HG03571 (cell line): ENCODE data around the gene CACNA2D2.

Experiments used
- ATAC-seq: cut with Tn5 transposase; IDR thresholded peaks from one replicate; pipeline ENCODE4 v1.9.1; 2021; ENCODE audit not compliant: unreplicated experiment

The CACNA2D2 gene

DNA sequence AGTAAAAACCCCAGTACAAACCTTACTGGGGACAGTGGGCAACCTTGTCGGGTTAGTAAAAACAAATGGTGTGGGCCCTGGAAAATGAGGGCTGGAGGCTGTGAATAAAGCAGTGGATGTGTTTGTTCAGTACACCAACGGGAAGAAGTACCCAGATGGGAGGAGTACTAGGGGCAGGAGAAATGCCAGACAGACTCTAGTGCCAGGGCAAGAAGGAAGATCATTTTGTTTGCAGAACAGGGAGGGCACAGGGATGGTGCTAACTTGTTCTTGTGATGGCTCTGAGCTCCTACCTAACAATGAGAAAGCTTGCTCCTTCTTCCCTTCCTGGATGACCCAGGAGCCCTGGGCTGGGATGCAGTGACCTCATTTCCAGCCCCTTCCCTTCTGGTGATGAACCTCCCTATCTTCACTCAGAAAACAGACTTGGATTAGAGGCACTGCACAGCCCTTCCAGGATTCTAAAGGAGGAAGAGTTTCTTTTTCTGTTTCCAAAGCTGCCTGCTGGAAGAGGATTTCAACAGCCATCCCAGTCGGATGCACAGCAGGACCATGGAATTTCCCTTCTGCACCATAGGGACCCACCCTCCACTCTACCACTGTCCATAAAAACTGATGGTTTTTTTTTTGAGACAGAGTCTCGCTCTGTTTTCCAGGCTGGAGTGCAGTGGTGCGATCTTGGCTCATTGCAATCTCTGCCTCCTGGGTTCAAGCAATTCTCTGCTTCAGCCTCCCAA is 168.9 kb downstream of the CACNA2D2 start:
- ATAC-seq, result no peak

DNA sequence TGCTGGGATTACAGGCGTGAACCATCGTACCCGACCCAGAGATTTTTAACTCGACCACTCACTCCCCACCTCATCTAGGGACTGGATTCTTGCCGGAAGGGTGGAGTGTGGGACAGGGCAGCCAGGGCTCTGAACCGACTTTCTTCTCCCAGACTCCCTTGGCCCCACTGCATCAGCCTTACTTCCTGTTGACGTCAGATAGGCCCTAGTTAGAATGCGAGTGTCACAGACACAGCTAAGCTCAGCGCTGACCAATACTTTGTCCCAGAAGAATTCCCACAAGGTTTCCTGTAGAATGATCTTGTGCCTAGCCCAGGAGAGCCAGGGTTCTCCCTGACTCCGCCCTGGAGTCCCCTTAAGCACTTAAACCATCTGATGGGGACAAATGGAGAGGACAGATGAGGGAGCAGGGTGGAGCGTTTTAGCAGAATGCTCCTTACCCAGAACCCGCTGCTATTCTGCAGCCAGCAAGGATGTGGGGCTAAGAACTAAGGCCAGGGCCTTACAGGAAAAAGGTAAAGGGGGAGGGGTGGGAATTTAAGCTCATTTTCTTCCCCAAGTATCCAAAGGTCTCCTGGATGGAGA is 169.6 kb downstream of the CACNA2D2 start:
- ATAC-seq, result no peak

DNA sequence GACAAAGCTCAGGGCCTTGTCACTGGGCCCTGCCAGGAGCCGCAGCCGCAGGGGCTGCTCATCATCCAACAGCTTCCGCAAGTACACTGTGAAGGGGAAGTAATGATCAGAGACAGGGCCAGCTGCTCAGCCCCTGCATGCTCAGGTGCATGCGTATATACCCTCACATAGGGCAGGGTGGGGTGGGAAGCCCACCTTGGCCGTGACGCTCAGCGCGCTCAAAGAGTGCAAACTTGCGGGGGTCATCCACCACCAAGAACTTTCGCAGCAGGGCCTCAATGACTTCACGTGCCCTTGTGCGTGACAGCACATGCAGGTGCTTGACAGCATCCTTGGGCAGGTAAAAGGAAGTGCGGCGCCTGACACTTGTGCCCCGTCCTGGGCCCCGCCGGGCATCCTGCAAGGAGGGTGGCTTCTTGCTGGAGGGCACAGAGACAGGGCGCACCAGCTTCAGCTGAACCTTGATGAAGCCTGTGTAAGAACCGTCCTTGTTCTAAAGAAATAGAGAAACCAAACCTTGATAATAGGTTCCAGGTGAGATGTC is 172.0 kb downstream of the CACNA2D2 start:
- ATAC-seq, result no peak

DNA sequence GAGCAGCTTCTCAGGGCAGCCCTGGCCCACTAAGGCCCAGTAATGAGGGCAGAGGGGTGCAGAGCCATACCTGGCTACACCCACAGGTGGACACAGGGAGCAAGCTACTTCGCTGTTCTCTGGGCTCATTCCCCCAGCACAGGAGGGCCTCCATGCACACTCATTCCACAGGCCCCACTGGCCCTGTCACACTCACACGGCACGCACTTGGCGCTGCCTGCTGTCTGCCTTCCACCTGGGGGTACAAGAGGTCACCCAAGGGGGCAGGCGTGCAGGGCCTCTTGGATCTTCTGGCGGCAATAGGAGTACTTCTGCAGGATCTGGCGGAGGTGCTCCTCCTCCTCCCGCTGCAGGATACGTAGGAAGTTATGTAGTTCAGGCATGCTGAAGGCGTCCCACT is 173.1 kb downstream of the CACNA2D2 start:
- ATAC-seq, result no peak

DNA sequence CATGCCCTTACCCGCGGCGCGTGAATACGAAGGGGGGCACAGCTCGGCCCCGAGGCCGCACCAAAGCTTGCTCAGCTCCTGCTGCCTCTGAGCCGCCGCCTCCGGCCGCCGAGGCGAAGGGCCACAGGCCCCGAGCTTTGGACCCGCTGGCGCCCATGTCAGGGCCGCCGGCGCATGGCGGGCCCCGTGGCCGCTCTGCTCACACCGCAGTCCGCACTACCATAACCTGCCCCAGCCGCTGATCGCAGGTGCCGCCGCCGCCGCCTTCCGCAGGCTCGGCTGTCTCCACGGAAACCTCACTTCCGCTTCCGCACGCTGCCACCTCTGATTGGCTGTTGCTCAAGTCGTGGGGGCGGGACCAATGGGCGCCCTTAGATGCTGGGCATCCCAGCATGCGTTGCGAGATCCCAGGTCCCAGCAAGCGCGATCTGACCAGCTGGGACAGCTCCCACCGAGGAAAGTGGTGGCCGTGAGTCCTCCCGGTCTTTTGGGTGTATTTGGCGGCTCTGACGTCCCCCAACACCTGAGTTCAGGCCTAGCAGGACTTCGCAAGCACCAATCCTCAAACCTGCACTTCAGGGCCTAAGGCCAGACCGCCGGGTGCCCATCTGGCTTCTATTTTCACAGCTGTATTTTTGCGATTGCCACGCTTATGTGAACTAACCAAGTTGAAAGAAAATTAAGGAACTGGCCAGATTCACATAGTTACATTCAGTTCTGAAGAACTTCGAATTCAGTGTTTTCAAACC is 175.3 kb downstream of the CACNA2D2 start, which contains the start of gene TUSC2:
Gene TUSC2 (minus strand): TSS at position 281 of the 749 bp plus-strand sequence. CDS start 124 bp downstream, at position 157.
- peak; percentile 68 for ATAC-seq

DNA sequence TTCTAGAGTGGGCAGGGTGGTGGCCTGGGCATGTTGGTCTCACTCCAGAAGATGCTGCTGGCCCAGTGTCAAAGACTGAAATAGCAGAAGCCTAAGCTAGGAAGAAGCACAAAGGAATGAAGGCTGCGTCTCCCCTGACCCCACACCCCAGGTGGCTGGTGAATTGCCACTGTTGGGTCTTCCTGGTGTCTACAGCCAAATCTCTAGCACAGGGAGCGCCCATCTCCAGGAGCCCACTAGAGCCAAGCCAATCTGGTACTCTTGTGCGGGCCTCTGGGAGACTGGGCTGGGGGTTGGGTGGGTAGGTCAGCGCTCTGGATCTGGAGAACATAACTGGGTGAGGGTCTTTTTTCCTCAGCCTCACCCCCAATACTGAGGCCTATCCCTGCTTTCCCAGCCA is 176.3 kb downstream of the CACNA2D2 start:
- ATAC-seq, result no peak

DNA sequence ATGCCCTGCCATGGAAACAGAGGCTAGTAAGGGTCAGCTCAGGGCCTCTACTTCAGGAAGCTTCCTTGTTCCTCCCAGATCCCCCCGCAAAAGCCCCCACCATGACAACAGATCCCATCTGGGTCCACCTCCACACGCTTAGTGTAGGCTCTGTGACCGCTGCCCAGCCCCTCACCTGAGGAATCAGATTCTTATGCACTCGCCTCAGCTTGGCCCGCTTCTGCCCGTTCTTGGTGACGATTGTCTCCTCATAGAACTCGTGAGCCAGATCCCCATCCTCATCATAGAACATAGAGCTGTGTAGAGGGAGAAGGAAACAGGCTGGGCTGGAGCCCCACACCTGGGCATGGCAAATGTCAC is 177.3 kb downstream of the CACNA2D2 start:
- no peak for ATAC-seq

DNA sequence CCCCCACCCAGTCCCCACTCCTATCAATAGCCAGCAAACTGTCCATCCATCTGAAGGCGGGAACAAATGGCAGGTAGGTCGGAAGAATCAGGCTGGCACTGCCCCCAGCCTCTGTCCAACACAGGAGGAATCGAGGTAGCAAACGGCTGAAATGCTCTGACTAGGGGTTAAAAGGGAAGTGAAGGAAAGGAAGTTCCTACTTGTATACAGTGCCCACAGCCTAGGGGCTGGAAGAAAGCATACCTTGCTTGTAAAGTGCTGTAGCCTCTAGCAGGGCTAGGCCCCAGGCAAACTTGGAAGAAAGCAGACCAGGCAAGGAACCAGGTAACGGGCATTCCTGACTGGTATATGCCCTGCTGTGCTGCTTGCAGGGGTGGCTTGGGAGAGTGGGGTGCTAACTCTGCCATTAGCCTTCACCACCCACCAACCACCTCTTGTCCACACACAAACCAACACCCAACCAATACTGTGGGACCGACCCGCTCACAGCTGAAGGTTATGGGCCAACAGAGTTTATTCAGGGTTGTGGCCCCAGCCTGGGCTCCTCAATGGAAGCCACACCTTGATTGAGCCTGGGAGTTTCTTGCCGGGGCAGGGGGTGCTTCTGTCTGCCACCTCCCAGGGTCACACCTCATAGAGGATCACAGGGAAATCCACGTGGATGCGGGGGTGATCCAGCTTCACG is 177.8 kb downstream of the CACNA2D2 start:
- ATAC-seq, result no peak

DNA sequence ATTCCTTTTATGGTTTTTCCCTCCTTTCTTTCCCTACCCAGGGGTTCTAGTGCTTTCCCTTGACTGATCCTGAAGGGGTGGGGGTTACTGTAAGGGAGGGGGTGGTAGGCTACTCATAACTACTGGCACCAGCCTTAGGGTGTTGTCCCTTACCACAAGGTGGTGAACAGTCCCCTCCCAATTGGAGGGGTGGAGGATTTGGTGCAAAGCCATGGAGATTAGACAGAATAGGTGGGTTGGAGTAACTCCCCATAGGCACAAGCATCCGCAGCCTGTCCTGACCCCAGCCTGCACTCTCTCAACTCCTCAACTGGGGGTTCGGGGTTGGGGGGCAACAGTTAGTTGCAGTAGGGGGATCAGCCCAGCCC is 178.3 kb downstream of the CACNA2D2 start:
- ATAC-seq, result no peak

DNA sequence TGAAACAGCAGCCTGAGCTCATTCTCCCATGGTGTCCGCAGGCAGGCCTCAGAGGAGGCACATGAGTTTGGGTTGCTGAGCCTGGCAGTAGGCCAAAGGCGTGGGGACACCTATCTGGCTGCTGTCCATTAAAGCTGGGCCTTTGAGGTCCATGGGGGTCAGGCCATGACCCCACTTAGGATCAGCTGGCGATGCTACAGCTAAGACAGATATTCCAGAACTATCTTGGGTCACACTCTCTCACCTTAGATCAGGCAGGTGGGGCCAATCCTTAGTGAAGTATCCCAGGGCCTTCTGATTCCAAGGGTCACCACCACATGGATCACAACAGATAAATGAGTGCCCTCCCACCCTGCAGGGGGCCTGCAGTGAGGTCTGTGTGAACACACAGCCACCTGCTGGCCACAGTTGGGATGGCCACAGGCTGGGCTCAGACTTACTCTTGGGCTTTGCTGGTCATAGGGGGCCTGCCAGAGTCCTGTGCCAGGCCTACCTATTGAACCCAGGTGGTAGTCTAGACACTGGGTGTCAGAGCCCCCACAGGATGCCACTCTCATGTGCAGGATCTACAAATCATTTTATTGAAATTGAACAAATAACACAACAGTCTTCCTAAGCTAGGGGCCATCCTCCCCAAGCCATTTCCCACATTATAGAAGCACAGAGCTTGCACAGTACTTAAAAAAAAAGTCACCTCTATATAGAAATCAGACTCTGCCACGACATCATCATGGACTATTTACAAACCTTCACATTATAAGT is 178.9 kb downstream of the CACNA2D2 start:
- ATAC-seq, result peak; percentile 23

DNA sequence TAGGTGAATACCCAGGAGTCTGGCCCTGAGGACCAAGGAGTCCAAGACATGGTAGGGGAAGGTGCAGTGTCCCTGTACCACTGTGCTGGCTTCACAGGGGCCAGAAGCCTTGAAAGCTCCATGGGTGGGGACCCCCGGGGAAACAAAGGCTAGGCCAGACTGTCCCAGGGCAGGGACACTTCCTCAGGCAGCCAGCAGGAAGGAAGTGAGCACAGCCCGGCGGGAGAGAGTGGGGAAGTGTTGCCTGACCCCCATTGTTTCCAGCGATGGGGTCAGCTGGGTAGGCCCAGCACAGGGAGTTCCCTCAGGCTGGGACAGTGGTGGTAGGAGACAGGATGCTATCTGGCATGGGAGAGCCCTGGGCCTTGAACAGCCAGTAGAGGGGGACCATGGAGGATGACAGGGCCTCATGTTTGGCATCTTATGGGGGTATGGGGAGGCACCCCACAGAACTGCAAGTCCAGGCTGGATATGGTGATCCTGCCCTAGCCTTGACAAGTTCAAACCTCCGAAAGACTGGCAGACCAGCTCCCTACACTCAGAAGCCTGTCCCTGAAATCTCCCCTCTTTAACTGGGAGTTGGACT is 179.7 kb downstream of the CACNA2D2 start:
- ATAC-seq, result no peak

DNA sequence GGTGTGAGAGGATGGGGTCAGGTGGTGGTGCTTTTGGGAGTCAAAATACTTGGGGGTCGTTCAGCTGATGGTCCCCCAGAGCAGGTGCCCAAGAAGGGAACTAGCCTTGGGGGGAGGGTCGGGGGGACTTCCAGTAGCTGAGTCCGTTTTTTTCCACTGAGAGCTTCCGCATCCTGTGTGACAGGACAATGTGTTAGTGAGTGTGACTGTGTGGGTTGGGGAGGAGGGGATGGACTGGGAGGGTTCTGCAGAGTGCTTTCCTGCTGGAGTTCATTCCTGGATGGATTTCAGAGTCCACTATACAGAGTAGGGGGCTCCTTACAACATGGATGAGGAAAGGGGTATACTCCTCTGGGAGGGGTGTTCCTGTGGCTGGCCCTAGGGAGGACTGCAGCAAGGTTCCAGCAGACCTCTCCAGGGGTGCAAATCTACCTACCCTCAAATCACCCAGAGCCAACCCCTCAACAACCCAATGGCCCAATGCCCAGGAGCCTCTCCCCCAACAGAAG is 180.3 kb downstream of the CACNA2D2 start:
- ATAC-seq, result no peak

DNA sequence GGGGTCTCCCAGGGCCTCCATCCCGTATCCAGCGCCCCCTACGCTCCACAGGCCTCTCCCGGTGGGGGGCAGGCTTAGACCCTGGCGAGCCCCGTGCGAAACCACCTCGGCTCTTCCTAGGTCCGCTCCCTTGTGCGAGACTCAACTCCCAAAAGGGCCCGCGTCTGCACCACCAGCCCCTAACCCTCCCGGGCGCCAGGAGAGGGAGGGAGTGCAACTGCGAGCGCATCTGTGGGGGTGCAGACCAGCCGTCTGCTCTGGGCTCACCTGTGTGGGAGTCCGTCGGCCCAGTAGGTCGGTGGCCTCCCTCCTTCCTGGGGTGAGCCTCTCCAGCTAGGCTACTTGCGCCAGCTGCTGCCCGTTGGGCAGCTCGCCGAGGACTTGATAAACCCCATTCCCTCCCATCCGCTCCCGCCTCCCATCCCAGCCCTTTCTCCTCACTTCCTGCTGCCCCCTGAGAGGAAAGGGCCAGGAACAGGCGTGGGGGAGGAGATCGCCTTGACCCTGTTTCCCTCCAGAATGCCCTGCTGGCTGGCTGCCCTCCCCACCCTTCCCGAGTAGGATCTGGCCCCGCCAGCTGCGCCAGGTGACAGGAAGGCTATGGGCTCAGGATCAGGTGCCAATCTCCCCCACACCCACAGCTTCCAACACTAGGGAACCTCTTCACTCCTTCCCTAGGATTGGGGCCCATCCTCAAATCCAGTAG is 180.9 kb downstream of the CACNA2D2 start, which contains the start of gene HYAL2:
Gene HYAL2 (minus strand): TSS at position 360 of the 706 bp plus-strand sequence. CDS start 2,256 bp downstream, outside the sequence.
- no peak for ATAC-seq

DNA sequence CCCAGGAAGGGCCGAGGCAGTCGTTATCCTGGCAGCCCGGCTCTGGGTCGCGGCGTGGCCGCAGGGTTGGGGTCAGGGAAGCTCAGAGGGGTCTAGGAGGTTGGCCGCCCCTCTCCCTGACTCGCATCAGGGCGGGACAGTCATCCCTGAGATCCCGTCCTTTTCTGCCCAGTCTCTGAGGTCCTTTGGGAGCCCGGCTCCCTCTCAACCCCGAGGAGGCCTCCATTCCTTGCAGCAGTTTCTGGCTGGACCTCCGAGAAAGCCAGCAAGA is 181.4 kb downstream of the CACNA2D2 start:
- no peak for ATAC-seq

DNA sequence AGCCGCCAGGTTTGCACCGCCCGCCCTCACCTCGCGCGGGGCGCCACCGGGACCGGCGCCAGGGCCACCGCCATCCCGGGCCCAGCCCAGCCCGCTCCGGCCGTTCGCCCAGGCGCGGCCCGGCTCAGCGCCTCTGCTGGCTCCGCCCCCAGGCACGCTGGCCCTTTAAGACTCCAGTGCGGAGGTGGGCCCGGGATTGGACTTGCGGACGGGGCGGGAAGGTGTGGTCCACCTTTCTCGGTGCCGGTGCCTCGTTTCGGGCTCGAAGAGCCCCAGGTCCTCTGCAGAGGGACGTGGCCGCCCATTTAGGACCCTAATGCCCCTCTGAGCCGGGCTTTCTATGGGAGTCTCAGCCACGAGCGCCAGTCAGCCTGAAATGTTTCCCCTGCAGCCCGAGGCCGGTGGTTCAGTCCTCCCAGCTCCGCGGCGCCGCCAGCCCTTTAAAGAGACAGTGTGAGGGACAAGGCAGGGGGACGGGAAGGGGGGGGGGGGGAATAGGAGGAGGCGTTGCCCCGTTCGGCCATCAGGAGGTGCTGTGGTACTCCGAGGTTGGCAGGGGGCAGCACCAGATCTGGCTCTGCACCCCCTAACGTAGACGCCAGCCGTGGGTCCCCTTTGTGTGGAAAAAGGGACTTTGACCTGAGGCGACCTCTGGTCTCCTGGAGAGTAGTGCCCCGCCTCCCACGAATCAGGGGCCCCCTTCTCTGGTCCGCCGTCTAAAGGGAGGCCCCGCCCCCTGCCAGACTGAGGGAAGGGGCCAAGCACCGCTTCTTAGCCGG is 181.9 kb downstream of the CACNA2D2 start:
- ATAC-seq, result peak; percentile 70

DNA sequence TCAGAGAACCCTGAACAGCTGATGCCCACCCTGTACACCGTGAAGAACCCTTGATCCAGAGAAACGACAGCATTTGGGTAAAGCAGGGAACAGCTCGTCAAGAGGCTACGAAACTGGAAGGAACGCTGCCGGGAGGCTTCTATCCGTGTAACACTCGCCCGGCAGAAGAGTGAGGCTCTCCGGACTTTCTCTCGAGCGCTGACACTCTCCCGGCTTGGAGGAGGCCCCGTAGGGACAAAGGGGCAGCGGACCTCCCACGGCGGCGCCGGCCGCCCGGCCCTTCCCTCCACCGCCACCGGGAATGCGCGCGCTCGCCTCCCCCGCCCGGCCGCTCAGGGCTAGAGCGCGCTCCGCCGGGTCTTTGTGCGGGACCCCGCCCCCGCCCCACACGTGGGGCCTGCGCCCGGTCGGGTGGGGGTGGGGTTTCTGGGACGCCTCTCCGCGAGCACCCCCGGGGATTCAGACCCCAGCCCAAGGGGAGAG is 182.5 kb downstream of the CACNA2D2 start:
- peak; percentile 39 for ATAC-seq

DNA sequence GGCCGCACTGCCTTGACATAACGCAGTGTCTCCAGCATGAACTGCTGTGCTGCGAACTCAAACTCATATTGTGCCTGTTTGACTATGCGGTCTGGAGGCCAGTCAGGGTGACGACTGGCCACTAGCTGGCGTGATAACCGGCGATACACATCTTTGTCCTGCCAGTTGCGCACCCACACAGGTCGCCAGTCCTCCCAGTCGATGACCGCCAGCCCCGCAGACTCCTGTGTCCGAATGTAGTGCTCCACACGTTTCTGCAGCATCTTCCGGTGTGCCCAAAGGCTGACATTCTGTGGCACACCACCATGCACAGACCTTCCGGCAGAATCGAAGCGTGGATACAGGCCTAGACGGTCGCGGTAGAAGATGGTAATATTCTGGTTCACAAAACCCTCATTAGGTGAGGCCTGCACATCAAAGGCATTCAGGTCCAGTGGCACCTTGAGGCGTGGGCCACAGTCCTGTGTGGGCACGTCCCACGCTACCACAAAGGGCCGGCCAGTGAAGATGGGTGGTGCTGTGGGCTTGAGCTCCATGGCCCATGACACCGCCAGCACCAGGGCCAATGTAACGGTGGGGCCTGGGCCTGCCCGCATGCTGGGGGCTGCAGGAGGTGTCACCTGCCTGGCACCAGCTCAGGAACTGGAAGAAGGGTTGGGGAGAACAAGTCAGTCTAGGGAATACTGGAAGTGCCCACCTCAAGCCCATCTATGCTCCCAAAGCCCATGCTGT is 183.4 kb downstream of the CACNA2D2 start:
- ATAC-seq, result no peak
